RWPE1 (cell line): Measurements from ENCODE around the gene ATP6V1B1.

ENCODE experiments used
- CTCF ChIA-PET: fragments of 350-600 bp; sonication (Branson Sonifier 250); formaldehyde crosslinking; extraction: SDS; loops from one replicate; lab custom pipeline; 2021; lab: Yijun Ruan, JAX
- POLR2A ChIA-PET: fragments of 400-600 bp; formaldehyde crosslinking; extraction: SDS; loops from one replicate; lab custom pipeline; 2020; ENCODE audit warnings: antibody characterized with exemption; ENCODE audit not compliant: low non-redundant PET; lab: Yijun Ruan, JAX
- DNase-seq: peaks from one replicate; pipeline ENCODE4 v3.0.0; 2012; ENCODE audit warnings: low spot score
- H3K27ac ChIP-seq: fragments of 450-650 bp; 2 replicates; pipeline ENCODE4 v1.5.1; 2017
- TF ChIP-seq, protein P1 (sequence below): fragments of 450-650 bp; conservative IDR thresholded peaks from 2 replicates; pipeline ENCODE4 v1.5.1; 2017; ENCODE audit warnings: low read depth, mild to moderate bottlenecking

The ATP6V1B1 gene

DNA sequence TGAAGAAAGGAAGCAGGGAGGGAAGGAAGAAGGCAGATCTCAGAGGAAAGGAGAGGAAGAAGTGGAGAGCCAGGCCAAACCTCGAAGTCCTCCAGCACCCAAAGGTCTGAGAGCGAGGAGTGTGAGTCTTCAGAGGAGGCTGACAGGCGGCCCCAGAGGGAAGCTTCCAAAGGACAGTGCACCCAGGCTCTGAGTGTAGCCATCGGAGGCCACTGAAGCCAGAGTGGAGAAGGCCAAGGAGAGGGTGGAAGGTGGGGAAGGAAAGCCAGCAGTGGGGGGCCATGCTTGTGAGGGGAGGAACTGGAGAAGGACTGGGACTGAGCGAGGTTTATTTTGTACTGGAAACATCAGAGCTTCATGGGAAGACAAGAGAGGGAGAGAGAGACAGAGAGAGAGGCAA lies 6.0 kb downstream of the ATP6V1B1 start:
- H3K27ac ChIP-seq = no peak overlapping the region
- ChIA-PET POLR2A (no interaction called here), CTCF (interaction anchor here (1.4 kb wide), 1 partner anchor 70 kb away, joined by 5 read pairs; no protein-coding TSS in a partner anchor)
- TF ChIP-seq, protein P1, sequence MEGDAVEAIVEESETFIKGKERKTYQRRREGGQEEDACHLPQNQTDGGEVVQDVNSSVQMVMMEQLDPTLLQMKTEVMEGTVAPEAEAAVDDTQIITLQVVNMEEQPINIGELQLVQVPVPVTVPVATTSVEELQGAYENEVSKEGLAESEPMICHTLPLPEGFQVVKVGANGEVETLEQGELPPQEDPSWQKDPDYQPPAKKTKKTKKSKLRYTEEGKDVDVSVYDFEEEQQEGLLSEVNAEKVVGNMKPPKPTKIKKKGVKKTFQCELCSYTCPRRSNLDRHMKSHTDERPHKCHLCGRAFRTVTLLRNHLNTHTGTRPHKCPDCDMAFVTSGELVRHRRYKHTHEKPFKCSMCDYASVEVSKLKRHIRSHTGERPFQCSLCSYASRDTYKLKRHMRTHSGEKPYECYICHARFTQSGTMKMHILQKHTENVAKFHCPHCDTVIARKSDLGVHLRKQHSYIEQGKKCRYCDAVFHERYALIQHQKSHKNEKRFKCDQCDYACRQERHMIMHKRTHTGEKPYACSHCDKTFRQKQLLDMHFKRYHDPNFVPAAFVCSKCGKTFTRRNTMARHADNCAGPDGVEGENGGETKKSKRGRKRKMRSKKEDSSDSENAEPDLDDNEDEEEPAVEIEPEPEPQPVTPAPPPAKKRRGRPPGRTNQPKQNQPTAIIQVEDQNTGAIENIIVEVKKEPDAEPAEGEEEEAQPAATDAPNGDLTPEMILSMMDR = no peak
- DNase-seq = no peak

DNA sequence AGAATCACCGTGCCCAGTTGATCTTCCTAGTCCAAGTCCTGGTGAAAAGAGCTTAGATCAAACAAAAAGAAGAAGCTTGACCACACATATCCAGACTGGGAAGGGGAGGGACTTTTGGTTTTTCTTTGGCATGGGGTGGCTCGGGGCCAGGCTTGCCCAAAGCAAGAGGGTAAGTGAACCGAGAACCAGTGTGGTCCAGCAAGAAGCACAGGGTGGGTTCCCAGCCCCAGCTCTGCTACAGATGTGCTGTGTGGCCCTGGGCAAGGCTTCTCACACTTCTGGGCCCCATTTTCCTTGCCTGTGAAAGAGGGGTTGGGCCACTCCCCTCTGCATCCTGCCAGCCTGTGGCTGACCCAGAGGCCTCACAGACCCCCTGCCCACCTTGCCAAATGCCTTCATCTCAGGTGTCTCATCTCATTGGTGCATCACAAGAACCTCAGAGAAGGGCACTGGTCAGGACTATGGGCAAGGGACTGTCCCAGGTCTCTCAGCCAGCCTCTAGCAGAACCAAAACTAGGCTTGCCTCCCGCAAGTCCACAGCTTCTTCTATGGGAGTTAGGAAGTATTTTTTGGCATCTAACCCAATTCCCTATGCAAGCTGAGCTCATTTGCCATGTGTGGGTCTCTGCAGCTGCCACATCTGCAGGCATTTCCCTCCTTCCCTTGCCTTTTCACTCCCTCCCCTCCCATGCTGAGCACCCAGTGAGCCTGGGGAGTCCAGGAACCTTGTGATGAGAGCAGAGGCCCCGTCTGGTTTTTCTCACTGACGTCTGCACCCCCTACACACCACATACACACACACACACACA lies 6.9 kb downstream of the ATP6V1B1 start:
- ChIA-PET CTCF (interaction anchor here (0.6 to 0.9 kb wide), 2 partner anchors 9 to 291 kb away, joined by 3 to 4 read pairs; no protein-coding TSS in a partner anchor), POLR2A (no interaction called here)
- TF ChIP-seq, protein P1 = no peak
- H3K27ac ChIP-seq = no peak overlapping the region
- no peak for DNase-seq

DNA sequence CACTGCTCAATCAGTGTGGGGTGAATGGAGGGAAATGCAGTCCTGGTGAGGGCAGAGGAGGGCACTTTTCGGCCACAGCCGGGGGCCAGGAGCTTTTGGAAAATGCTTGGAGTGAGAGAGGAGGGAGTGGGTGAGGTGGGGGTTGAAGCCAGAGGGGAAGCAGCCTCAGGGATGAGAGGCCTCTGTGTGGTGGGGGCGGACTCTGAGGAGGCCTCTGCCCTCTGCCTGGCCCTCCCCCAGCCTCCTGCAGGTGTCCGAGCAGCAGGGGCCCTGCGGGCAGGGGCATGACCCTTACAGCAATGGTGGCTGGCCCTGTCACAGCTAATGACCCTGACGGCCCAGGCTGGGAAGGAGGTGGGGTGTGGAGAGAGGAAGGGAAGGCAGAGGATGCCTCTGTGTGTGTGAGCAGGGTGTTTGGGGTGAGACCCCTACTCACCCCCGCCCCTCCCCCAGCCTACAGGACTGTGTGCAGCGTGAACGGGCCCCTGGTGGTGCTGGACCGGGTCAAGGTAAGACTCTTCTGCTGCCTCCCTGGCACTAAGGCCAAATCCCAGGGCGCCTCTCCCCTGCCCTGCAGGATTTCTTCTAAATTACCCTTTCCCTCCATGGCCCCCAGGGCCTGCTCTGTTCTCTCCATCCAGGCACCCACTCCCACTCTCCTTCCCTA lies 7.6 kb downstream of the ATP6V1B1 start:
- ChIA-PET CTCF (interaction anchor here (0.6 to 0.9 kb wide), 2 partner anchors 8 to 292 kb away, joined by 3 to 4 read pairs; no protein-coding TSS in a partner anchor), POLR2A (no interaction called here)
- no peak for DNase-seq
- TF ChIP-seq, protein P1 = no peak
- H3K27ac ChIP-seq = no peak overlapping the region

DNA sequence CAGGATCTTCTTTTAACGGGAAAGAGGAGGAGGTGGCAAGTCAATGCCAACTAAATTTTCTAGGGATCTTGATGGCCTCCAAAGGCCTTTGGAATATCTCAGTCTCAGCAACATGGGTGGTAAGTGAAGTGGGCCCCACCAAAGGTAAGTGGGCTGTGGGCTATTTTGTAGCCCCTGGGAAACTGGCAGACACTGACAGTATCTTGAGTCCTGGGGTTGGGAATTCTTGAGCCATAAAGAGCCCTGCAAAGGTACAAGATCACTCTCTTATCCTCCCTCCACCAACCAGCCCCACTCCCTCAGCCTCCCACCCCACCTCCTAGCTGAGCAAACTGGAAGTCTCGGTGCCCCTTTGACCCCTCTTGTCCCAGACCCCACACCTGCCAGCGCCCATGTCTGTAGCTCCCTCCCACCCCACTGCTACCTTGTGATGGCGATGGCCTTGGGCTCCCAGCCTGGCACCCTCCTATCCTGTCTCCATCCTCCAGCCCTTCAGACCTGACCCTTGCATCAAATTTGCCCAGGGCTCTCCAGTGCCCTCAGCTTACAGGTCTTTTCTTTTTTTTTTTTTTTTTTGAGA lies 8.5 kb downstream of the ATP6V1B1 start:
- CTCF ChIA-PET = interaction anchor here (0.7 kb wide), 1 partner anchor 641 kb away, joined by 3 read pairs; no protein-coding TSS in a partner anchor
- POLR2A ChIA-PET = no interaction called here
- TF ChIP-seq, protein P1 = no peak
- no peak for DNase-seq
- H3K27ac ChIP-seq = no peak overlapping the region

DNA sequence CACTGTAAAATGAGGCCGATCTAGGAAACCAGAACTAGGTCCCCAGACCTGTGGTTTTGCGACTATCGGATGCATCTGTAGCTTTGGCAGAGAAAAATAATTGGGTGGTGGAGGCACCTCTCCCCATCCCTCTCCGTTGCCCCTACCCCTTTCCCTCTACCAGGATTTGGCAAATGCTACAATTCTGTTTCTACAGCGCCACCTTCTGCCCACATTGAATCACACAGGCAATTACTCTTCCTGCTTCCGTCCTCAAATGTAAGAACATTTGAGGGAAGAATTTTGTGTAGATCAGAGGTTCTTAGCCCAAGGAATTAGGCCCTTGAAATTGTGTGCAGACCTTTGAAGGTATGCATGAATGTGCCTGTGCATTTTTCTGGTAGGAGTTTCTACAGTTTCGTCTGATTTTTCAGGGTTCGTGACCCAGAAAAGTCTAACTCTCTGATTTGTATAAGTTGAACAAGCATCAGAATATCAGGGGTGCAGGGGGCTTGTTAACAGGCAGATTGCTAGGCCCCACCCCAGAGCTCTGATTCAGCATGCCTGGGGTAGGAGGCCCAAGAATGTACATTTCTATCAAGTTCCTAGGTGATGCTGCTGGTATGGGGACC lies 11.2 kb downstream of the ATP6V1B1 start:
- ChIA-PET POLR2A (no interaction called here), CTCF (interaction anchor here (0.5 to 3.8 kb wide), 10 partner anchors 10 to 349 kb away, joined by 3 to 44 read pairs (median 4); partner anchors contain the start of gene FIGLA)
- H3K27ac ChIP-seq = no peak overlapping the region
- peak; percentile 34 for DNase-seq
- TF ChIP-seq, protein P1 = peak; percentile 79
